HuH-7.5 (cell line): ENCODE measurements around the gene ADRA2B.
"Not testable (repeated sequence)": the region's sequence is repeated elsewhere in the genome, so short reads cannot be mapped to it uniquely, and the experiment has no call there.

Experiments used
- DNase-seq: peaks from one replicate; pipeline ENCODE4 v3.0.0; 2011; ENCODE audit warnings: low spot score

ADRA2B gene

GRCh38 chr2:96150007-96150640 is 33.8 kb upstream of the ADRA2B start:
- no peak for DNase-seq

DNA sequence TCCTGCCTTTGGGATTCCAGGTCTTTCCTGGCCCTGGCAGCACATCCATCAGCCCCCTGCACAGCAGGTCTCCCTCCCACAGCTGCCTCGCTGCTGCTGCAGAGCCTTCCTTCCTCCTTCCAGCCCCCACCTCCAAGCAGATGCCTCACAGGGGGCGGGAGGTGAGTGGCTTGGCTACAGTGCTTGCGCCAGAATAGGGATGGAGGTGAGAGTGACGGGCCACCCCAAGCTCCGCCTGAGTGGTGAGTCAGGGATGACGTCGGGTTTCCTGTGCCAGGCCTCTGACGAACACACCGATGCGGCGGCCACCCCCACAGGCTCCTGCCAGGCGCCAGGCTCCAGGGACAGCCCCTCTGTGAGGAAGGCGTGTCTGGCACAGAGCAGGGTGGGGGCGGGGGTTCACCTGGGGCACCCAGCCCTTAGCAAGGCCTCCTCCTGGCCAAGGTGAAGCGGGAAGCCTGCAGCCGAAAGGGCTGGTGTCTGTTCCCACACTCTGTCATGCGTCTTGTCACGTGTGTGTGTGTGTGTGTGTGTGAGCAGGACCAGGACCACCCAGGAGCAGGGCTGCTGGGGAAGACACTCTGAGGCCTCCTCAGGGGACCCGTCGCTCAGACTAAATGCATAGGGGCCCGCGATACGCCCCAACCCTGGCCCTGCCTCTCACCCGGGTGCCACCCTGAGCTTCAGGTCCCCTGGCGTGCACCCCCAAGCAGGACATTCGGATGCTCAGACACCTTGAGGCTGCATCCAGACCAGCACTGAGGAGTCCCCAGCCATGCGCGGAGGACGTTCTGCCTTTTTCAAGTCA is 32.2 kb upstream of the ADRA2B start:
- no peak for DNase-seq

DNA sequence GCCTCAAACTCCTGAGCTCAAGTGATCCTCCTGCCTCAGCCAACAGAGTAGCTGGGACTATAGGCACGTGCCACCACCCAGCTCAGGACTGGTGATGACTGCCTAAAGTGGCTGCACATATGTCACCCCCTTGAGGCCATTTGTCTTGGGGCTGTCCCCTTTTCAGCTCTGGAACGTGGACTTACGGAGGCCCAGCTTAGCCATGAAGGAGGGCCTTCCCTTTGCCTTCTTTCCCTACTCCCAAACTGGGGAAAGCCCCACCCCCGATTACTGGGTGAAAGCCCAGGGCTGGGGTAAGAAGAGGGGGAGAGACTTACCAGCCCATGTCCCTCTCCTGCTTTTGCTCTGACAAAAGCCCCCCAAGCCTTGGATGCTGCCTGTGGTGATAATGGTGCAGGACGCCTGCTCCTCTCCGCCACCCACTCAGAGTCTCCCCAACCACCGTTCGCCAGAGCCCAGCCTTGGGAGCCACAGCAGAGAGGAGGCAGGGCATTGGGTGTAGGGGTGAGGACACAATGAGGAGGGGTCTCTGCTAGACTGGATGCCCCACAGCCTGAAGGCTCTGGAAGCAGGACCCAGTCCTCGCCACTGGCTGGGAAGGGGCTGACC is 31.3 kb upstream of the ADRA2B start:
- no peak for DNase-seq

DNA sequence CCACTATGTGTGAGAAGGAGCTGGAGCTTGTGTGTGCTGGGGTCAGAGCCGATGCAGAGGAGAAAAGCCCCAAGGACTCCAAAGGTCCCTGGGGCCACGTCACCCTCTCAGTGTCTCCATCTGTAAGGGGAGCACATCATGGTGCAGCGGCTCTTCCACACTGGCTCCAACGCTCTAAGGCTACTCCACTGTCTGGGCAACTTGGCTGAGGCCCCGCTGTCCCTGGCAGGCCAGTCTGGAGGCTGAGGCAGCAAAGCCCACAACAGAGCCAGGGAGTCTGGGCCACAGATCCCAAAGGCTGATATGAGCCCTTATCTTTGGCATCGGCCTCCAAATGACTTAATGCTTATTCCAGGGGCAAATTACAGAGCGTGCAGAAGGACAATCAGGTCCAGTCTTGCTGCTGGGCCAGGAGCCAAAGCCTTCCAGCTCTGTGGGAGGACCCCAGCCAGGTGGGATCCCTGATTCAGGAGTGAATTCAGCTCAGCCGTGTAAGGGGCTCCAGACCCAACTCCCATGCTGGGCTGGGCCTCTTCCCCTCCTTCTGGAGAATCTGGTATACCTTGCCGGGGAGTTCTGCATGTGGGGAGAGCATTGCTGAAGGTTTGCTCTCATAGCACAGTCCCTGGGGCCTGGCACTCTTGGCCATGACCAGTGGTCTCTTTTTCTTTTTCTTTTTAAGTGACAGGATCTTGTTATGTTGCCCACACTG is 30.7 kb upstream of the ADRA2B start:
- DNase-seq = no peak

DNA sequence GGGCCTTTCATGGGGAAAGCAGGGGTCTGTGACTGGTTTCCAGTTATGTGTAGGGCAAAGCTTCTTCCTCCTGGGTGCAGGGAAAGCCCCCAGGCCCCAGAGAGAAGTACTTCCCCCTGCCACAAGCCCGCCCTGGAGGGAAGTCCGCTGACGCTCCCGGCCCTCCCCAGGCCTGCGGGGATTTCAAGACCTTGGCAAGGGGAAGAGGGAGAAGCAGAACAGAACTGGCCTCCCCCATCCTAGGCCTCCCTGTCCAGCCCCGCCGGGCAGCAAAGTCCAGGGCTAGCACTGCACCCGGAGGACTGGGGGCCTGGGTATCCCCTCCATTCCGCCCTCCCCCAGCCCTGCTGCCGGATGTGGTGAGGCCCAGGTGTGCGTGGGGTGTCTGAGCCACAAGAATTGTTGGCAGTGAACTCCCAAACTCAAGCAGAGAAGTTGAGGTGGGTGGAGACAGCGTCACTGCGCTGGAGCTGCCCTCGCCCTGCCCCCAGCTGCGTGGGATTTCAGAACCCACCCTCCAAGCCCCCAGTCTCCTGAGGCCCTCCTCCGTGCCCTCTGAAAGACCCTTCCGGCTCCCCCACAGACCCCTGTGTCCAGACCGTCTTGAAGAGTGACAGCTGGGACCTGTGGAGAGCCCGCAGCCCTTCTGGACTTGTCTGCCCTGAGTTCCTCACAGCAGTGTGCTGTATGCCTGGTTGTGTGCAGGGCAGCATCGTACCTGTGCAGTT is 29.9 kb upstream of the ADRA2B start:
- no peak for DNase-seq

- DNase-seq = no peak
These were observed 29.4 kb upstream of the ADRA2B start for GRCh38 chr2:96145848-96146152.

GRCh38 chr2:96145036-96145847 is 28.9 kb upstream of the ADRA2B start, which contains the start of gene DUSP2:
Gene DUSP2, minus strand, starts transcription at chr2:96145440. Its CDS starts 86 bp downstream, at chr2:96145354.
- DNase-seq = peak; percentile 69

DNA sequence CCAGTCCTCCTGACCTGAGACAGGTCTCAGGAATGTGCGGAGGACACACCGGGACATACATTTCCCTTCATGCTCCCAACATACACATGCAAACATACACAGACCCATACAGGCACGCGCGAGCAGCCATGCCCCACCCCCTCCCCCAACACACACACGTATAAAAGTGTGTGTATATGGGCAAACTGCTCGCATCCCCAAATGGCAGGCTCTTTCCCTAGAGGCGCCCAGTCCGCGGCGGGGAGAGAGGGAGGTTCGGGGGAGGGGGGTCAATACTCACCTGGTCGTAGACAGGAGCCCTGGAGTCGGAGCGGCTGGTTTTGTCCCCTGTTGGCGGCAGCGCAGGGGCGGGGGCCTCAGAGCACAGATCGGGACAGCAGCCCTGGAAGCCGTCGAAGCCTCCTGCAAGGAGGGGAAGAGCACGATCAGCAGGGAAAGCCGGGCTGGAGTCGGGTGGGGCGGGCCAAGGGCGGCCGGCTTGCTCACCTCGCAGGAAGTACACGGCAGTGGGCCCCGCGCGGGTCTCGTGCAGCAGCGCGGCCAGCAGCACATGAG is 28.2 kb upstream of the ADRA2B start:
- no peak for DNase-seq

DNA sequence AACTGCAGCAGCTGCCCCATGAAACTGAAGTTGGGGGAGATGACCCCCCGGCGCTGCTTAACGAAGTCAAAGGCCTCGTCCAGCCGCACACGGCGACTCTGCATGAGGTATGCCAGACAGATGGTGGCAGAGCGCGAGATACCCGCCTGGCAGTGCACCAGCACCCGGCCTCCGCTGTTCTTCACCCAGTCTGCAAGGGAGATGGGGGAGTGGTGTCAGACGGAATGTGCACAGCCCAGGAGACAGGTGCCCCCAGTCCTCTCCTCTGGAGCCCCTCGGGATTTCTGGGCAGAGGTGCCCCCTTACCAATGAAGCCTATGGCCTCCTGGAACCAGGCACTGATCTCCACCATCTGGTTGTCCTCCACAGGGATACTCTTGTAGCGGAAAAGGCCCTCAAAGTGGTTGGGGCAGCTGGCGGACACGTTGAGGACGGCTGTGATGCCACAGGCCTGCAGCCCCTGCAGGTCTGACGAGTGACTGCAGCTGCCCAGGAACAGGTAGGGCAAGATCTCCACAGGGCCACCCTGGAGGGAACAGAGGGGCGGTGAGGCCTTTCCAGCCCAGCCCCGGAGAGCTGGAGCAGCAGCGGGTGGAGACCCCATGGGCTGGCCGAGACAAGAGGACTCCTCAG is 27.6 kb upstream of the ADRA2B start:
- peak; percentile 65 for DNase-seq

DNA sequence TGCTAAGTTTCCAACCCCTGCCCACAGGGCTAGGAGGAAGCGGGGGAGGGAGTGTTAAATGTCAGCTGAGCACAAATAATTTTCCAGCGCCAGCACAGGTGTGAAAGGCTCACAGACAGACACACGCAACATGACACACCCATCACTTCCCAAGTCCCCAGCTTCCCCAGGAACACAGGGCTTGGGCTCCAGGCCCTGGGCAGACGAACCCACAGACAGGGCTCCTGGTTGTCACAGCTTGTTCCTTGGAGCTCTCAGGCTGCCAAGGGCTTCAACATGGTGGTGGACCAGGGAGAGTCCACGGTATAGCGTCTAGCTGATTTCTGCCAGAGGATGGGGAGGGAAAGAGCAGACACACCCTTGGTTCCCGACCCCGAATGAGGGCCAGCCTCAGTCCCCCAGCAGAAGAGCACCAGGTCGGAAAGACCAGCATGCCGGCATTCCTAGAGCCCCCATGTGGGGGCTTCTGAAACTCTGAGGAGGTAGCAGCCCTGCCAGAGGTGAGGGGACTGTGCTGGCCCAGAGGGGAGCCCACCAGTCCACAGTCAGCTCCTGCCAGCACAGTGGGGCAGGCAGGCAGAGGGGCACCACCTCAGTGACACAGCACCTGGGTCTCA is 27.0 kb upstream of the ADRA2B start:
- no peak for DNase-seq

DNA sequence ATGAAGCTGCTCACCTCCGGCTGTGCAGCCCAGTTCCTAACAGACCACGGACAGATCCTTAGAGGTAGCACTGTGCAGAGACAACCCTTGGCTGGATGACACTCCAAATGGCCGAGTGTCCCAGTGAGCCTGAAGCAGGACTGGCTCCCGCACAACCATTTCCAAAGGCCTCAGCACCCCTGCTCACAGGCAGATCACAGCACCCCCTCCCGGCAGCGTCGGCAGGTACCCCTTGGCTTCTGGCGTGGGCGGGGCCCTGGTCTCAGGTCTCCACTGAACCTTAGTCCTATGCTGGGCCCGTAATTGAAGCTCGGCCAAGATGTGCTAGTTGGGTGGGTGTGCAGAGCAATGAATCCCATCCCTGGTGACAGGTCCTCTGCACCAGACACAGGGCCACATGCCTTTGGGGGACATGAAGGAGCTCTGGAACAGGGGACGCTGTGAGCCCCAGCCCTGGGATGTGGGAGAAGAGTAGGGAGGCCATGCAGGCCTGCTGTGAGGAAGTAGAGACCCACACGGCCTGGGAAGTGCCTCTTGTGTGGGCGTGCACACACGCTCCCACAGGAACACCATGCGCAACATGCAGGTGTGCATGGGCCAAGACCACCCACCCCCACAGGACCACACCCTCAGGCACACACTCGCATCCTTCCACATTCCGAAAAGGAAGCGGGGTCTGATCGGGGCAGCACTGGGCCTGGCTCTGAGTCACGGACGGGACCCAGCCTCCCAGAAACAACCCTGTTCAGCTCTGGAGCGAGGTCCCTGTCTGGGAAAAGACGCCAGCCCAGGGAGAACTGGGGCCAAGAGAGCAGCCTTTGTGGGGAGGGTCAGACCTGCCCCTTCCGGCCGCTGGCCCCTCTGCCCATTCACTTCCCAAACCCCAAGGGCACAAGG is 26.1 kb upstream of the ADRA2B start:
- DNase-seq = no peak

- DNase-seq = not testable (repeated sequence)
These were observed 25.2 kb upstream of the ADRA2B start for GRCh38 chr2:96141624-96141967.

GRCh38 chr2:96140941-96141623 is 24.7 kb upstream of the ADRA2B start:
- no peak for DNase-seq

- DNase-seq = no peak
These were observed 22.9 kb upstream of the ADRA2B start for GRCh38 chr2:96139181-96139758.

DNA sequence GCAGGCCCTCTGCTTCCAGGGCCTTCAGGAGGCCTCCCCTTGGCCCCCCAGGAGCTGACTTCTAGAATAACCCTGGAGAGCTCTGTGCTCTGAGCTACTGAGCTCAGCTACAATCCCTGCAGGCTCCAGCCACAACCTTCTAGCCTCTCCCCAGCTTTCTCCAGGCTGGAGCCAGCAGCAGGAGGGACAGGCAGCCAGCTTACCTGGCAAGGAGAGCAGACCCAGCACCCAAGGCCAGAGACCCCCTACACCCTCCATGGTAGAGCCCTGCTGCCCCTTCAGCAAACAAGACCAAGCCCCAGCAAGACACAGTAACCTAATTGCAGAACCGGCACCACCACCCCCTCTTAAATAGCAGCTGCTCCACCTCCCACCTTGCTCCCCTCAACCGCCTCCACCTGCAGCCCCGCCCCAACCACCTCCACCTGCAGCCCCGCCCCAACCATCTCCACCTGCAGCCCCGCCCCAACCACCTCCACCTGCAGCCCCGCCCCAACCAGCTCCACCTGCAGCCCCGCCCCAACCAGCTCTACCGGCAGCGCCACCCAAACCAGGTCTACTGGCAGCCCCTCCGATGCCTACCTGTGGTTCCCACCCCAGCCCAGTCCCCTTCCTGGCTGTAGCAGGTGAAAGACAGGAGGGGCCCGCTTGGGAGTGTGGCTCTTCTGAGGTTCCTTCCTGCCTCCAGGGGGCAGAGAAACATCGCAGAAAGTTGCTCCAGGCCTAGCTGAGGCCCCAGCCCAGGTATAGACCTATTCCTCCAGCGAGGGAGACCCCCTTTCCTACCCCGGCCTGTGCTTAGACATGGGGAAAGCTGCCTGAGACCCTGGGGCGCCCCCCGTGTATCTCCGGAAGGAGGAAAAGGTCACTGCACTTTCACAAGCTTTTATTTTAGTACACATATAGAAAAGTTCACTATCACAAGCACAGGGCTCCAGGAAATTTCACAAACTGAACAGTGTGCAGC is 22.1 kb upstream of the ADRA2B start, which contains the start of gene ASTL:
Gene ASTL (minus strand): TSS at position 324 of the 967 bp plus-strand sequence. CDS start 66 bp downstream, at position 258.
- DNase-seq = peak; percentile 76

DNA sequence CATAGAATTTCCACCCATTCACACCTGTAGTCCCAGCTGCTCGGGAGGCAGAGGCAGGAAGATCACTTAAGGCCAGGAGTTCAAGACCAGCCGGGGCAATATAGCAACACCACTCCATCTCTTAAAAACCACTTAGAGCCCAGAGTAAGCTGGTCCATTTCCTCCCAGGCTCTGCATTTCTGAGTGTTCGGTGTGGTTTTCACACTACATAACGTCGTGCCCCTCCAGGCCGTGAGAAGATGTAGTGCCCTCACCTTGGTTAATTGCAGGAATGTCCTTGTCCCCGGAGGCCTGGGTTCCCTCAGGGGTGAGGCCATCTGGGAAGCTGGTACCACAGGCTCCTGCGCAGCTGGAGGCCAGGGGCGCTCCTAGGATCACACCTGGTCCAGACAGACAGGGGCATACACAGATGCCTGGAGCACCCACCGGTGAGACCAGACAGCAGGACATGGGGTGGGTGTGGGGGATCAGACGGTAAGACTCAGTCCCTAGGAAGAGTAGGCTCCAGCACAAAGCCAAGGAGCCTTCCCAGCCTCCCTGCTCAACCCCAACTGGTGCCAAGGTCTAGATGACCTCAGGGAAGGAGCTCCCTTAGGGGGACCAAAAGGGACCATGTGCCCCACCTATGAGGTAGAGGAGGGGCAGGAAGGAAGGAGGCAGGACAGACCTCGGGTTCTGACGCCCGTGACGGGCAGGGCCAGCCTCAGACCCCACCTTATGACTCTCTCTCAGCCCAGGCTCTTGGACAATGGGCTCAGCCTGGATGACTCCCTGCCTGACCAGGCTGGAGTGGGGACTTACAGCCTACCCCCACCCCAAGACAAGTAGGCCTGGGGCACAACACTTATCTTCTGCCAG is 21.2 kb upstream of the ADRA2B start:
- DNase-seq = no peak
